Measurements from ENCODE around the gene CLTRN. TPM values are rescaled to one million over a fixed set of nuclear protein-coding genes. Genes with fewer than 3 reads are reported as not detected.

Gene CLTRN
- 0.65 to 0.86 TPM (median 0.81 TPM) in 5 replicates for total RNA-seq (2022; extraction: Qiagen RNA extraction)

GRCh38 chrX:15664487-15665444 is at the start of gene CLTRN:
Gene CLTRN (minus strand): TSS chrX:15664805. CDS start chrX:15664775, 30 bp downstream.

GRCh38 chrX:15600745-15601144 is 63.9 kb downstream of the CLTRN start, which contains the start of gene ACE2:
Gene ACE2 (minus strand): TSS chrX:15600960. CDS start chrX:15600911, 49 bp downstream.

Other genes starting within 250 kb of the CLTRN start
- gene PIR, start 171.5 kb downstream of the CLTRN start, total RNA-seq (2022; extraction: Qiagen RNA extraction), result 46.8 to 54.6 TPM (median 54.0 TPM) in 5 replicates
- 0.03 TPM in 1 of 5 replicates, not detected in the others for gene BMX, start 164.0 kb downstream of the CLTRN start, total RNA-seq (2022; extraction: Qiagen RNA extraction)
- gene ACE2, start 63.8 kb downstream of the CLTRN start, total RNA-seq (2022; extraction: Qiagen RNA extraction), result 0.05 to 0.06 TPM in 2 of 5 replicates, not detected in the others
- 2.2 to 2.9 TPM (median 2.7 TPM) in 5 replicates for gene CA5B, start 73.5 kb upstream of the CLTRN start, total RNA-seq (2022; extraction: Qiagen RNA extraction)
- 9.4 to 11.4 TPM (median 10.1 TPM) in 5 replicates for gene ZRSR2, start 125.7 kb upstream of the CLTRN start, total RNA-seq (2022; extraction: Qiagen RNA extraction)
- gene AP1S2, start 190.0 kb upstream of the CLTRN start, total RNA-seq (2022; extraction: Qiagen RNA extraction), result 13.8 to 19.4 TPM (median 17.1 TPM) in 5 replicates